SK-N-SH (cell line): ENCODE measurements around the gene DPP10. TPM values are rescaled to one million over a fixed set of nuclear protein-coding genes. Genes with fewer than 3 reads are reported as not detected.

Experiments
- CTCF ChIA-PET: fragments of 300-600, 350-600 bp; formaldehyde crosslinking; extraction: SDS; loops from one replicate; lab custom pipeline; 2021; lab: Yijun Ruan, JAX
- POLR2A ChIA-PET: fragments of 350-600 bp; sonication (Branson Sonifier 250); formaldehyde crosslinking; extraction: SDS; loops from one replicate; lab custom pipeline; 2020; ENCODE audit warnings: antibody characterized with exemption, inconsistent platforms; lab: Yijun Ruan, JAX
- DNase-seq: peaks from one replicate; pipeline ENCODE4 v3.0.0; 2012
- H2AFZ ChIP-seq: fragments of 200-600 bp; sonication (generic); 2 replicates; pipeline ENCODE4 v1.8.1; 2016; ENCODE audit warnings: antibody characterized with exemption, mild to moderate bottlenecking, low read depth
- H3F3A ChIP-seq: fragments of 200-600 bp; sonication (generic); replicated peaks from 2 replicates; pipeline ENCODE3; 2016; ENCODE audit warnings: antibody characterized with exemption, mild to moderate bottlenecking; ENCODE audit not compliant: insufficient read depth
- H3K27ac ChIP-seq, 2 experiments: fragments of 200-500 bp in 1 of 2; fragments of 200-600 bp in 1 of 2; sonication (Bioruptor generic) in 1 of 2; sonication (generic), shearing (Covaris generic) in 1 of 2; 2 replicates each; pipeline versions ENCODE4 v1.5.1 to v1.6.1; 2014 to 2016; ENCODE audit warnings: low read depth in 2 of 2, inconsistent platforms in 1 of 2, low read length in 1 of 2, mild to moderate bottlenecking in 1 of 2, mixed read lengths in 1 of 2
- H3K27me3 ChIP-seq: fragments of 200-600 bp; sonication (generic), shearing (Covaris generic); 2 replicates; pipeline ENCODE4 v1.6.1; 2016; ENCODE audit warnings: mixed run types; ENCODE audit not compliant: insufficient read depth
- H3K36me3 ChIP-seq, 2 experiments: fragments of 200-500 bp in 1 of 2; fragments of 200-600 bp in 1 of 2; sonication (Bioruptor generic) in 1 of 2; sonication (generic) in 1 of 2; replicated peaks in 1 of 2; 2 replicates each; pipeline versions ENCODE3 to v1.5.1; 2014 to 2016; ENCODE audit warnings: low read length in 1 of 2, mild to moderate bottlenecking in 1 of 2; ENCODE audit not compliant: insufficient read depth in 2 of 2, control insufficient read depth in 1 of 2
- H3K4me1 ChIP-seq, 2 experiments: fragments of 200-500 bp in 1 of 2; fragments of 200-600 bp in 1 of 2; sonication (Bioruptor generic) in 1 of 2; sonication (generic), shearing (Covaris generic) in 1 of 2; 2 replicates each; pipeline versions ENCODE4 v1.5.1 to v1.6.1; 2014 to 2016; ENCODE audit warnings: low read depth in 1 of 2, low read length in 1 of 2, mixed run types in 1 of 2; ENCODE audit not compliant: insufficient read depth in 2 of 2, control insufficient read depth in 1 of 2
- H3K4me2 ChIP-seq: fragments of 200-600 bp; sonication (generic), shearing (Covaris generic); 2 replicates; pipeline ENCODE4 v1.6.1; 2017; ENCODE audit warnings: mixed run types
- H3K4me3 ChIP-seq, 2 experiments: fragments of 200-500 bp in 1 of 2; fragments of 200-600 bp in 1 of 2; sonication (Bioruptor generic) in 1 of 2; sonication (generic), shearing (Covaris generic) in 1 of 2; 2 replicates each; pipeline versions ENCODE4 v1.5.1 to v1.8.1; 2014 to 2016; ENCODE audit warnings: low read depth in 2 of 2, inconsistent platforms in 1 of 2, low read length in 1 of 2, mild to moderate bottlenecking in 1 of 2, mixed read lengths in 1 of 2, moderate library complexity in 1 of 2
- H3K79me2 ChIP-seq: fragments of 200-600 bp; sonication (generic); 2 replicates; pipeline ENCODE4 v1.8.1; 2017; ENCODE audit warnings: mild to moderate bottlenecking; ENCODE audit not compliant: insufficient read depth
- H3K9ac ChIP-seq: fragments of 200-600 bp; sonication (generic); 2 replicates; pipeline ENCODE4 v1.6.1; 2017; ENCODE audit warnings: mixed run types
- H3K9me2 ChIP-seq: fragments of 200-600 bp; sonication (generic); 2 replicates; pipeline ENCODE4 v1.6.1; 2017; ENCODE audit warnings: mixed run types
- H3K9me3 ChIP-seq: fragments of 200-600 bp; sonication (generic); 2 replicates; pipeline ENCODE4 v1.6.1; 2017; ENCODE audit warnings: mixed run types, mild to moderate bottlenecking, moderate library complexity
- H4K20me1 ChIP-seq: fragments of 200-600 bp; sonication (generic); 2 replicates; pipeline ENCODE4 v1.6.1; 2017; ENCODE audit warnings: mild to moderate bottlenecking, mixed run types; ENCODE audit not compliant: insufficient read depth
- CHD2 ChIP-seq: fragments of 150-350 bp; IDR thresholded peaks from 2 replicates; pipeline ENCODE4 v1.6.1; 2018; ENCODE audit warnings: low read length; ENCODE audit not compliant: partially characterized antibody
- EP300 ChIP-seq, 2 experiments: IDR thresholded peaks; 2 replicates each; pipeline versions ENCODE4 v1.4.0 to v1.6.1; 2012; ENCODE audit warnings: borderline replicate concordance in 1 of 2, low read depth in 1 of 2, low read length in 1 of 2
- EZH2phosphoT487 ChIP-seq: fragments of 200-600 bp; sonication (generic); IDR thresholded peaks from 2 replicates; pipeline ENCODE4 v1.6.1; 2017; ENCODE audit warnings: low read depth, mixed run types, mild to moderate bottlenecking, antibody characterized with exemption, moderate library complexity, borderline replicate concordance
- FOXJ3 ChIP-seq: sonication (generic); formaldehyde crosslinking; IDR thresholded peaks from 2 replicates; pipeline ENCODE4 v1.5.1; 2020; ENCODE audit warnings: mild to moderate bottlenecking, missing genetic modification reagents
- GATA2 ChIP-seq: sonication (generic); formaldehyde crosslinking; IDR thresholded peaks from 2 replicates; pipeline ENCODE4 v1.5.0; 2020; ENCODE audit warnings: mild to moderate bottlenecking, missing genetic modification reagents
- MXI1 ChIP-seq: IDR thresholded peaks from 2 replicates; pipeline ENCODE4 v1.6.1; 2012; ENCODE audit warnings: mild to moderate bottlenecking, low read depth, low read length, improper control_type of control experiment
- NFIC ChIP-seq: IDR thresholded peaks from 2 replicates; pipeline ENCODE4 v1.4.0; 2012; ENCODE audit warnings: borderline replicate concordance
- POLR2AphosphoS5 ChIP-seq: IDR thresholded peaks from 2 replicates; pipeline ENCODE4 v1.6.1; 2012; ENCODE audit warnings: low read depth, low read length
- RFX5 ChIP-seq: IDR thresholded peaks from 2 replicates; pipeline ENCODE4 v1.6.1; 2012; ENCODE audit warnings: mild to moderate bottlenecking, improper control_type of control experiment, low read length
- SIN3A ChIP-seq: IDR thresholded peaks from 2 replicates; pipeline ENCODE4 v1.6.1; 2012; ENCODE audit warnings: low read depth, mild to moderate bottlenecking, low read length, moderate library complexity, borderline replicate concordance
- SMC3 ChIP-seq: IDR thresholded peaks from 2 replicates; pipeline ENCODE4 v1.6.1; 2012; ENCODE audit warnings: low read depth, low read length, improper control_type of control experiment
- TAF1 ChIP-seq: IDR thresholded peaks from 2 replicates; pipeline ENCODE4 v1.6.1; 2012; ENCODE audit warnings: low read depth, mild to moderate bottlenecking, low read length, moderate library complexity, borderline replicate concordance
- TCF12 ChIP-seq: IDR thresholded peaks from 2 replicates; pipeline ENCODE4 v1.4.0; 2012
- TEAD4 ChIP-seq: IDR thresholded peaks from 2 replicates; pipeline ENCODE4 v1.4.0; 2012; ENCODE audit warnings: mild to moderate bottlenecking, borderline replicate concordance; ENCODE audit not compliant: insufficient read depth
- YY1 ChIP-seq: IDR thresholded peaks from 2 replicates; pipeline ENCODE4 v1.4.0; 2012; ENCODE audit warnings: low read depth, mild to moderate bottlenecking
- polyA plus RNA-seq, 3 experiments: library from polyadenylated mRNA; depleted of rRNA; stranded (reverse); fragments of >200 nt; gene quantifications; 2 replicates each; pipeline ENCODE4 v1.2.3, GENCODE V29; 2012
- TF ChIP-seq, protein P1 (sequence below): fragments of 200-600 bp; sonication (generic); IDR thresholded peaks from 2 replicates; pipeline ENCODE4 v1.6.1; 2017; ENCODE audit warnings: antibody characterized with exemption, mild to moderate bottlenecking, moderate library complexity
- TF ChIP-seq, protein P2 (sequence below): IDR thresholded peaks from 2 replicates; pipeline ENCODE4 v1.6.1; 2012; ENCODE audit warnings: mild to moderate bottlenecking, low read depth, low read length, moderate library complexity
- TF ChIP-seq, protein P3 (sequence below): fragments of 150-350 bp; IDR thresholded peaks from 2 replicates; pipeline ENCODE4 v1.6.1; 2017; ENCODE audit warnings: antibody characterized with exemption, low read length, low read depth, borderline replicate concordance

DPP10 gene
- polyA plus RNA-seq, 1 of the 3 experiments (the other 2 are of a cell fraction), result not detected

DNA sequence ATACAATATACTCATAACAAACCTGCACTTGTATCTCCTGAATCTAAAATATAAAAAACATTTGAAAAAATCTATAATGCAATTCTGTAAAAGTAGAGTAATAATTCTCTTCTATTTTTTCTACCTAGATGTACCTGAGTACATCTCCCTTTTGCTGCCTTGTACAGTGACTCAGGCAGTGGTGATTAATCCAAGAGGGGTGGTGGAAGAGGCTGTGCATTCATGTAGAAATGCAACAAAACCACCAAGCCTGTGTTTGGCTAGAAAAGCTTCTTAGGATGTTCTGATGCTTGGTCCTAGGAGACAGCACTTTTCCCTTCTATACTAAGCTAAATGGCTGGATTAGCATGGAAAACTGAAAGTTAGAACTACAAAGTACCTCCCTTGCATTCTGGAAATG lies 245.8 kb downstream of the DPP10 start:
- ChIA-PET POLR2A (no interaction called here), CTCF (no interaction called here)
- no peaks in the 10 kb centered on the region for H3K9me2 ChIP-seq
- TF ChIP-seq FOXJ3 (no peak), RFX5 (no peak), TCF12 (no peak), MXI1 (no peak), SIN3A (no peak), CHD2 (no peak), GATA2 (CRISPR knock-in tag) (no peak), YY1 (no peak), TEAD4 (no peak), EP300 (IDR thresholded peaks at IDR 0.05; ENCODE audit: borderline replicate concordance in 1 of 2, low read depth in 1 of 2, low read length in 1 of 2) (no peak), TAF1 (no peak), SMC3 (no peak), EZH2phosphoT487 (no peak), POLR2AphosphoS5 (no peak), NFIC (no peak)
- TF ChIP-seq, protein P1, sequence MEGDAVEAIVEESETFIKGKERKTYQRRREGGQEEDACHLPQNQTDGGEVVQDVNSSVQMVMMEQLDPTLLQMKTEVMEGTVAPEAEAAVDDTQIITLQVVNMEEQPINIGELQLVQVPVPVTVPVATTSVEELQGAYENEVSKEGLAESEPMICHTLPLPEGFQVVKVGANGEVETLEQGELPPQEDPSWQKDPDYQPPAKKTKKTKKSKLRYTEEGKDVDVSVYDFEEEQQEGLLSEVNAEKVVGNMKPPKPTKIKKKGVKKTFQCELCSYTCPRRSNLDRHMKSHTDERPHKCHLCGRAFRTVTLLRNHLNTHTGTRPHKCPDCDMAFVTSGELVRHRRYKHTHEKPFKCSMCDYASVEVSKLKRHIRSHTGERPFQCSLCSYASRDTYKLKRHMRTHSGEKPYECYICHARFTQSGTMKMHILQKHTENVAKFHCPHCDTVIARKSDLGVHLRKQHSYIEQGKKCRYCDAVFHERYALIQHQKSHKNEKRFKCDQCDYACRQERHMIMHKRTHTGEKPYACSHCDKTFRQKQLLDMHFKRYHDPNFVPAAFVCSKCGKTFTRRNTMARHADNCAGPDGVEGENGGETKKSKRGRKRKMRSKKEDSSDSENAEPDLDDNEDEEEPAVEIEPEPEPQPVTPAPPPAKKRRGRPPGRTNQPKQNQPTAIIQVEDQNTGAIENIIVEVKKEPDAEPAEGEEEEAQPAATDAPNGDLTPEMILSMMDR, result no peak
- TF ChIP-seq, protein P2, sequence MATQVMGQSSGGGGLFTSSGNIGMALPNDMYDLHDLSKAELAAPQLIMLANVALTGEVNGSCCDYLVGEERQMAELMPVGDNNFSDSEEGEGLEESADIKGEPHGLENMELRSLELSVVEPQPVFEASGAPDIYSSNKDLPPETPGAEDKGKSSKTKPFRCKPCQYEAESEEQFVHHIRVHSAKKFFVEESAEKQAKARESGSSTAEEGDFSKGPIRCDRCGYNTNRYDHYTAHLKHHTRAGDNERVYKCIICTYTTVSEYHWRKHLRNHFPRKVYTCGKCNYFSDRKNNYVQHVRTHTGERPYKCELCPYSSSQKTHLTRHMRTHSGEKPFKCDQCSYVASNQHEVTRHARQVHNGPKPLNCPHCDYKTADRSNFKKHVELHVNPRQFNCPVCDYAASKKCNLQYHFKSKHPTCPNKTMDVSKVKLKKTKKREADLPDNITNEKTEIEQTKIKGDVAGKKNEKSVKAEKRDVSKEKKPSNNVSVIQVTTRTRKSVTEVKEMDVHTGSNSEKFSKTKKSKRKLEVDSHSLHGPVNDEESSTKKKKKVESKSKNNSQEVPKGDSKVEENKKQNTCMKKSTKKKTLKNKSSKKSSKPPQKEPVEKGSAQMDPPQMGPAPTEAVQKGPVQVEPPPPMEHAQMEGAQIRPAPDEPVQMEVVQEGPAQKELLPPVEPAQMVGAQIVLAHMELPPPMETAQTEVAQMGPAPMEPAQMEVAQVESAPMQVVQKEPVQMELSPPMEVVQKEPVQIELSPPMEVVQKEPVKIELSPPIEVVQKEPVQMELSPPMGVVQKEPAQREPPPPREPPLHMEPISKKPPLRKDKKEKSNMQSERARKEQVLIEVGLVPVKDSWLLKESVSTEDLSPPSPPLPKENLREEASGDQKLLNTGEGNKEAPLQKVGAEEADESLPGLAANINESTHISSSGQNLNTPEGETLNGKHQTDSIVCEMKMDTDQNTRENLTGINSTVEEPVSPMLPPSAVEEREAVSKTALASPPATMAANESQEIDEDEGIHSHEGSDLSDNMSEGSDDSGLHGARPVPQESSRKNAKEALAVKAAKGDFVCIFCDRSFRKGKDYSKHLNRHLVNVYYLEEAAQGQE, result no peak
- TF ChIP-seq, protein P3, sequence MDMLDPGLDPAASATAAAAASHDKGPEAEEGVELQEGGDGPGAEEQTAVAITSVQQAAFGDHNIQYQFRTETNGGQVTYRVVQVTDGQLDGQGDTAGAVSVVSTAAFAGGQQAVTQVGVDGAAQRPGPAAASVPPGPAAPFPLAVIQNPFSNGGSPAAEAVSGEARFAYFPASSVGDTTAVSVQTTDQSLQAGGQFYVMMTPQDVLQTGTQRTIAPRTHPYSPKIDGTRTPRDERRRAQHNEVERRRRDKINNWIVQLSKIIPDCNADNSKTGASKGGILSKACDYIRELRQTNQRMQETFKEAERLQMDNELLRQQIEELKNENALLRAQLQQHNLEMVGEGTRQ, result no peak
- H3K9me3 ChIP-seq, result no peaks in the 10 kb centered on the region
- no peaks in the 10 kb centered on the region for H3K4me1 ChIP-seq
- no peak overlapping the region for H3K9ac ChIP-seq
- no peaks in the 10 kb centered on the region for H3F3A ChIP-seq
- no peaks in the 10 kb centered on the region for H4K20me1 ChIP-seq
- no peak overlapping the region for H3K4me3 ChIP-seq
- H3K27me3 ChIP-seq, result no peaks in the 10 kb centered on the region
- no peak overlapping the region for H2AFZ ChIP-seq
- DNase-seq, result no peak
- H3K36me3 ChIP-seq, result no peaks in the 10 kb centered on the region
- no peak overlapping the region for H3K4me2 ChIP-seq
- no peaks in the 10 kb centered on the region for H3K79me2 ChIP-seq
- H3K27ac ChIP-seq, result no peak overlapping the region
